DND-41 (cell line): Measurements from ENCODE around the gene TBC1D5.

Source experiments
- ATAC-seq: fragments of 200-7000 bp; cut with Tn5 transposase; 3 replicates; pipeline ENCODE4 v1.9.1; 2021; ENCODE audit warnings: low read depth; ENCODE audit not compliant: insufficient read depth
- DNase-seq: peaks from one replicate; pipeline ENCODE4 v3.0.0-alpha.2; 2020
- H2AFZ ChIP-seq: 2 replicates; pipeline ENCODE4 v1.6.0; 2012; ENCODE audit warnings: low read depth, low read length
- H3K27ac ChIP-seq: 2 replicates; pipeline ENCODE4 v1.5.1; 2012; ENCODE audit warnings: low read length, inconsistent platforms
- H3K27me3 ChIP-seq: fragments of 200-600 bp; sonication (generic); 2 replicates; pipeline ENCODE4 v1.6.0; 2012; ENCODE audit warnings: low read length, mild to moderate bottlenecking, inconsistent platforms; ENCODE audit not compliant: insufficient read depth, poor library complexity
- H3K36me3 ChIP-seq: 2 replicates; pipeline ENCODE4 v1.5.1; 2012; ENCODE audit warnings: low read length, inconsistent platforms; ENCODE audit not compliant: insufficient read depth
- H3K4me1 ChIP-seq: 2 replicates; pipeline ENCODE4 v1.5.1; 2012; ENCODE audit warnings: mild to moderate bottlenecking, low read length; ENCODE audit not compliant: insufficient read depth
- H3K4me2 ChIP-seq: 2 replicates; pipeline ENCODE4 v1.6.0; 2012; ENCODE audit warnings: mild to moderate bottlenecking, moderate library complexity, low read length, inconsistent platforms; ENCODE audit not compliant: insufficient read depth
- H3K4me3 ChIP-seq, 2 experiments: fragments of 200-600 bp in 1 of 2; shearing (Covaris generic) in 1 of 2; 2 replicates each; pipeline ENCODE4 v1.5.1; 2012 to 2016; ENCODE audit warnings: inconsistent platforms in 2 of 2, low read length in 2 of 2, mild to moderate bottlenecking in 2 of 2, low read depth in 1 of 2, moderate library complexity in 1 of 2
- H3K79me2 ChIP-seq: 2 replicates; pipeline ENCODE4 v1.6.0; 2012; ENCODE audit warnings: low read length, inconsistent platforms; ENCODE audit not compliant: insufficient read depth
- H3K9ac ChIP-seq: 2 replicates; pipeline ENCODE4 v1.6.0; 2012; ENCODE audit warnings: low read depth, mild to moderate bottlenecking, inconsistent platforms, low read length, moderate library complexity
- H3K9me3 ChIP-seq: 2 replicates; pipeline ENCODE4 v1.5.1; 2012; ENCODE audit warnings: low read length, moderate library complexity, mild to moderate bottlenecking, inconsistent platforms; ENCODE audit not compliant: insufficient read depth, severe bottlenecking
- H4K20me1 ChIP-seq: 2 replicates; pipeline ENCODE4 v1.6.0; 2012; ENCODE audit warnings: low read length; ENCODE audit not compliant: insufficient read depth
- EZH2 ChIP-seq: IDR thresholded peaks from 3 replicates; pipeline ENCODE4 v1.6.1; 2012; ENCODE audit warnings: borderline replicate concordance, low read depth, mild to moderate bottlenecking, moderate library complexity, low read length, inconsistent platforms; ENCODE audit not compliant: severe bottlenecking
- TF ChIP-seq, protein P1 (sequence below): IDR thresholded peaks from 2 replicates; pipeline ENCODE4 v1.5.1; 2012; ENCODE audit warnings: borderline replicate concordance, low read length, moderate library complexity, mild to moderate bottlenecking; ENCODE audit not compliant: poor library complexity, severe bottlenecking; ENCODE audit errors: extremely low read depth

Gene TBC1D5

GRCh38 chr3:17339132-17339575, 403.3 kb downstream of the TBC1D5 start:
- H3K4me1 ChIP-seq, result no peaks in the 10 kb centered on the region
- no peak overlapping the region for H3K4me2 ChIP-seq
- H3K27ac ChIP-seq, result no peak overlapping the region
- no peaks in the 10 kb centered on the region for H3K27me3 ChIP-seq
- H3K79me2 ChIP-seq, result no peaks in the 10 kb centered on the region
- H3K4me3 ChIP-seq, result no peak overlapping the region
- H4K20me1 ChIP-seq, result no peaks in the 10 kb centered on the region
- DNase-seq (no peak), ATAC-seq (no peak)
- no peak overlapping the region for H2AFZ ChIP-seq
- H3K36me3 ChIP-seq, result peaks cover 3% of the 10 kb centered on the region; the same call in 1 of the 2 replicates
- H3K9me3 ChIP-seq, result no peaks in the 10 kb centered on the region
- no peak for TF ChIP-seq EZH2
- TF ChIP-seq, protein P1, sequence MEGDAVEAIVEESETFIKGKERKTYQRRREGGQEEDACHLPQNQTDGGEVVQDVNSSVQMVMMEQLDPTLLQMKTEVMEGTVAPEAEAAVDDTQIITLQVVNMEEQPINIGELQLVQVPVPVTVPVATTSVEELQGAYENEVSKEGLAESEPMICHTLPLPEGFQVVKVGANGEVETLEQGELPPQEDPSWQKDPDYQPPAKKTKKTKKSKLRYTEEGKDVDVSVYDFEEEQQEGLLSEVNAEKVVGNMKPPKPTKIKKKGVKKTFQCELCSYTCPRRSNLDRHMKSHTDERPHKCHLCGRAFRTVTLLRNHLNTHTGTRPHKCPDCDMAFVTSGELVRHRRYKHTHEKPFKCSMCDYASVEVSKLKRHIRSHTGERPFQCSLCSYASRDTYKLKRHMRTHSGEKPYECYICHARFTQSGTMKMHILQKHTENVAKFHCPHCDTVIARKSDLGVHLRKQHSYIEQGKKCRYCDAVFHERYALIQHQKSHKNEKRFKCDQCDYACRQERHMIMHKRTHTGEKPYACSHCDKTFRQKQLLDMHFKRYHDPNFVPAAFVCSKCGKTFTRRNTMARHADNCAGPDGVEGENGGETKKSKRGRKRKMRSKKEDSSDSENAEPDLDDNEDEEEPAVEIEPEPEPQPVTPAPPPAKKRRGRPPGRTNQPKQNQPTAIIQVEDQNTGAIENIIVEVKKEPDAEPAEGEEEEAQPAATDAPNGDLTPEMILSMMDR, result no peak
- no peak overlapping the region for H3K9ac ChIP-seq

DNA sequence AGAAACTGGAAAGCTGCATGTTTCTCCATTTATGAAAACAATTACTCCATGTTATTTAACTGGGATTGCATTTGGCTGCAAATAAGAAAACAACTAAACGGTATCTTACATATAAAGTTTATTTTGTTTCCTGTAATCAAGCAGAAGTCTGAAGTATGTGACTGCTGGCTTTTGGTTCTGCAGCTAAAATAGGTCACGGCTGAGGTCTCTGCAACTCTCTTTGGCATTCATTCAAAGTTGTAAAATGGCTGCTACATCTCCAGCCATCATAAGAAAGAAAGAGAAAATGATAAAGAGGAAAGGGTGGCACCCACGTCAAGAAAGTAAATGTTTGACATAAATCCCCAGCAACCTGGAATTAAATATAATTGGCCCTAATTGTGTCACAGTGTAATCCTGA, 406.1 kb downstream of the TBC1D5 start:
- no peak overlapping the region for H3K9ac ChIP-seq
- no peaks in the 10 kb centered on the region for H3K9me3 ChIP-seq
- TF ChIP-seq EZH2, result no peak
- TF ChIP-seq, protein P1, result no peak
- ATAC-seq (no peak), DNase-seq (no peak)
- H4K20me1 ChIP-seq, result no peaks in the 10 kb centered on the region
- peaks cover 3% of the 10 kb centered on the region; the same call in 1 of the 2 replicates for H3K36me3 ChIP-seq
- no peak overlapping the region for H3K4me2 ChIP-seq
- H3K27ac ChIP-seq, result no peak overlapping the region
- H3K27me3 ChIP-seq, result no peaks in the 10 kb centered on the region
- H2AFZ ChIP-seq, result no peak overlapping the region
- H3K79me2 ChIP-seq, result no peaks in the 10 kb centered on the region
- no peak overlapping the region for H3K4me3 ChIP-seq
- H3K4me1 ChIP-seq, result no peaks in the 10 kb centered on the region

DNA sequence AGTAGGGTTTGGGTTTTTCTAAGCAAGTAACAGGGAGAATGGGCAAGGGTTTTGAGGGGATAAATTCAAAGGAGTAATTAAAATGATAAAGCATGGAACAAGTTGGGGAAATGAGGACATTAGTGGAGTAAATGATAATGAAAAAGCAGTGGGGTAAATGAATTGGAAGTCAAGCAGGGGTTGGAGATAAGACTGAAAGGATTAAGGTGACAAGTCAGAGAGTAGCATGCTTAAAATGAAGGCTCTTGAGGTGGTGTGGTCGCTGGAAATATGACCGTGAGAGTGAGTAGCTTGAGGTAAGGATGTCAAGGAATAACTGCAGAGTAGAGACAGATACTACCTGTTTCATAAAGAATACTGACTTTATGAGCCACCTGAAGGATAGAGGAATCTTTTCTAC, 408.5 kb downstream of the TBC1D5 start:
- H3K4me3 ChIP-seq, result no peak overlapping the region
- H4K20me1 ChIP-seq, result no peaks in the 10 kb centered on the region
- H3K9ac ChIP-seq, result no peak overlapping the region
- no peak overlapping the region for H2AFZ ChIP-seq
- ATAC-seq (no peak), DNase-seq (no peak)
- no peaks in the 10 kb centered on the region for H3K79me2 ChIP-seq
- H3K4me2 ChIP-seq, result no peak overlapping the region
- H3K36me3 ChIP-seq, result peaks cover 3% of the 10 kb centered on the region; the same call in 1 of the 2 replicates
- no peaks in the 10 kb centered on the region for H3K27me3 ChIP-seq
- no peak for TF ChIP-seq EZH2
- TF ChIP-seq, protein P1, result no peak
- no peak overlapping the region for H3K27ac ChIP-seq
- H3K4me1 ChIP-seq, result no peaks in the 10 kb centered on the region
- H3K9me3 ChIP-seq, result no peaks in the 10 kb centered on the region

- ATAC-seq (no peak), DNase-seq (no peak)
- Histone ChIP-seq H3K4me3 (no peak overlapping the region), H4K20me1 (no peaks in the 10 kb centered on the region), H3K4me1 (no peaks in the 10 kb centered on the region), H3K36me3 (peaks cover 3% of the 10 kb centered on the region; the same call in 1 of the 2 replicates), H3K79me2 (no peaks in the 10 kb centered on the region), H3K27ac (no peak overlapping the region), H3K9me3 (no peaks in the 10 kb centered on the region), H2AFZ (no peak overlapping the region), H3K9ac (no peak overlapping the region), H3K27me3 (no peaks in the 10 kb centered on the region), H3K4me2 (no peak overlapping the region)
- TF ChIP-seq EZH2, result no peak
- TF ChIP-seq, protein P1, result no peak
Measured at GRCh38 chr3:17333446-17333845, 409.0 kb downstream of the TBC1D5 start.
